Stimulated activated CD8-positive, alpha-beta memory T cell treated with anti-CD3 and anti-CD28 coated beads, Interleukin-12 subunit alpha, Interleukin-12 subunit beta, amount 100 ng/mL, for 4 hours (primary cell): ENCODE data around the gene CTH.
"Not testable (repeated sequence)": the region's sequence is repeated elsewhere in the genome, so short reads cannot be mapped to it uniquely, and the experiment has no call there.

Experiments used
- DNase-seq: peaks from one replicate; pipeline ENCODE4 v3.0.0-alpha.2; 2020; ENCODE audit warnings: low read depth

CTH gene

DNA sequence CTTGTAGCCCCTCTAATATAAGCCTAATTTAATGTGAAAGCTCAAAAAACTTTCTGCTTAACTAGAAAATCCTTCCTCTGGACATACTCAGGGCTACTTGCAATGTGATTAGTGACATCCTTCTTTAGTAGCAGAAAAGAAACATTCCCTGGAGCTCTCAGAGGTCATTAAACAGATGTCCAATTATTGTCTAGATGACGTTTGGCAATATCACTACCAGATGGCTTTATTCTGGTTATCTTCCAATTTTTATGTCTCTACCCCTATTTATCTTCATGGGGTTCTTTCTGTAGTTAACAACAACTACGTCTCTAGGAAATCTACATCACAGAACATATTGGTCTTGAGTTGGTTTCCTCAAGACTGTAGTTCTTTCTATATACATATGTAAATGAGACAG lies 44.2 kb downstream of the CTH start:
- no peak for DNase-seq

DNA sequence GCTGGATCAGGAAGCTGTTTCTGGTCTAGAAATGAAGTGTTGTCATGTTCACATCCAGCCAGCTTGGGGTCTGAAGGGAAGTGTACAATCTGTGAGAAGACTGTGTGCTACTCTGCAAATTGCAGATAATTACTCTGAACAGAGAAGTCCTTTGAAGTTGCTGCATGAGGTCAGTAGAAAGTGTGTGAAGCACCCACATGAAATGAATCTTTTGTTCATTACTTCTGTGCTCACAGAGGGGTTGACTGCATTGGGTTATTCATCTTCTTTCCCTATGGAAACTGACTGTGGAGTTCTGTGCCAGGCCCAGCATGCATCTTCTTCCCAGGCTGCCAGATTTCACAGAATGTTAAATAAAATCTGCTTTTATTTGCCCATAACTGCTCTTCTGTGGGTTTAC lies 47.1 kb downstream of the CTH start:
- no peak for DNase-seq

DNA sequence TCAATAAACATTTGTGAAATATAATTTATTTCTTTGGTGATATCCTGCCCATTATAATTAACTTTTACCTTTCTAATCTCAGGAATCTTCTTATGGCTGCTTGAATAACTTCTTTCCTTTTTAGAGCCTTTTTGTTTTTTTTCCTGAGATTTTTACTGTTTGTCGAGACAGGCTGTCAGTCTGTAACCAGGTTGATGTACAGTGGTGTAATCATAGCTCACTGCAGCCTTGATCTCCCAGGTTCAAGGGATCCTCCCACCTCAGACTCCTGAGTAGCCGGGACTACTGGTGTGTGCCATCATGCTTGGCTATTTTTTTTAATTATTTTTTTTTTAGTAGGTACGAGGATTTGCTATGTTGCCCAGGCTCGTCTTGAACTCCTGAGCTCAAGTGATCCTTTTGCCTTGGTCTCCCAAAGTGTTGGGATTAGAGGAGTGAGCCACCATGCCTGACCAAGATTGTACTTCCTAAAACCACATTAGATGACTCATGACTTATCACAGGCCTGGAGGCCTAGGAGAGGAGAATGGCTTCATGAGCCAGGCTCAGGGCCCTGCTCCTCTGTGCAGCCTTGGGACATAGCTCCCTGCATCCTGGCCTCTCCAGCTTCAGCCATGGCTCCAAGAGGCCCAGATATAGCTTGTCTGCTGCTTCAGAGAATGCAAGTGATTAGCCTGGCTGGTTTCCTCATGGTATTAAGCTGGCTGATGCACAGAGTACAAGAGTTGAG lies 48.6 kb downstream of the CTH start:
- DNase-seq, result no peak

DNA sequence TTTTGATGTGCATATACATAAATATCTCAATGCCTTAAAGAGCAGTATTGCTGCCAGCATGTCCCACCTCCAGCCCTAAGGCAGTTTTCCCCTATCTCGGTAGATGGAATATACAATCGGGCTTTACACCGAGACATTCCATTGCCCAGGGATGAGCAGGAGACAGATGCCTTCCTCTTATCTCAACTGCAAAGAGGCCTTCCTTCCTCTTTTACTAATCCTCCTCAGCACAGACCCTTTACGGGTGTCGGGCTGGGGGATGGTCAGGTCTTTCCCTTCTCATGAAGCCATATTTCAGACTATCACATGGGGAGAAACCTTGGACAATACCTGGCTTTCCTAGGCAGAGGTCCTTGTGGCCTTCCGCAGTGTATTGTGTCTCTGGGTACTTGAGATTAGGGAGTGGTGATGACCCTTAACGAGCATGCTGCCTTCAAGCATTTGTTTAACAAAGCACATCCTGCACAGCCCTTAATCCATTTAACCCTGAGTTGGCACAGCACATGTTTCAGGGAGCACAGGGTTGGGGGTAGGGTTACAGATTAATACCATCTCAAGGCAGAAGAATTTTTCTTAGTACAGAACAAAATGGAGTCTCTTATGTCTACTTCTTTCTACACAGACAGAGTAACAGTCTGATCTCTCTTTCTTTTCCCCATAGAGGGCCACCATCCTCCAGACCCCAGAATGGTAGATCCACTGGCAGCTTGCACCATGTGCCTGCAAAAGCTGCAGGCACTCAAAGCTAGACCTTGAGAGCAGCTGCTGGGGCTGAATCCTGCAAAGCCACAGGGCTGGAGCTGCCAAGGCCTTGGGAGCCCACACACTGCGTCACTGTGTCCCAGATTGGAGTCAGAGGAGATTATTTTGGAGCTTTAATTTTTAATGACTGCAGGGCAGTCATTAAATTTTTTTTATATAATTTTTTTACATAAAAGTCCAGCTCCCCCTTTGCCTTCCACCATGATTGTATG lies 50.0 kb downstream of the CTH start:
- not testable (repeated sequence) for DNase-seq

DNA sequence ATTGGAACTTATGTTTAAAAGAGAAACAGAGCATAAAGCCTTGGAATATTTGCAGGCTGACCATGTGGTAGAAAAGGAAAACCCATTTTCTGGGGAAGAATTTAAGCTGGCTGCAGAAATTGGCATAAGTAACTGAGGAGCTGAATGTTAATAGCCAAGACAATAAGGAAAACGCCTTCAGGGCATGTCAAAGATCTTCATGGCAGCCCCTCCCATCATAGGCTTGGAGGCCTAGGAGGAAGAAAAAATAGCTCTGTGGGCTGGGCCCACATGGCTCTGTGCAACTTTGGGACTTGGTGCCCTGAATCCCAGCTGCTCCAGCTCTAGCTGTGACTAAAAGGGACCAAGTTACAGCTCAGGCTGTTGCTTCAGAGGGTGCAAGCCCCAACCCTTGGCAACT lies 51.5 kb downstream of the CTH start:
- no peak for DNase-seq

DNA sequence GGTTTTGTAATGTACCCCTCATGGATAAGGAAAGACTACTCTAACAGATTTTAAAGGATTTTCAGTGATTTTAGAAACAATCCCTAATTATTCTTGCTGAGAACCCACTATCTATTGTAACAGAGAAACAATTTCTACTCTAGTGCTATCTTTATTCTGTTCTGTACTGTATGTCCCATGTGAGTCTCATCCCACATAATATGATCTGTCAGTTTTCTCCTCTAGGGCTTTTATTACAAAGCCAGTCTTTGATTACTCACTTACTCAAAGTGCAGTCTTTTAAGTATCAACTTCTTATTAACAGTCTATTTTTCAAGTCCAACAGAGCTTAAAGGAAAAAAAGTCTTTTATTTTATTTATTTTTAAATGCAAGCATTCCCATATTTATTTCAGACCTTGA lies 54.8 kb downstream of the CTH start:
- DNase-seq, result no peak

DNA sequence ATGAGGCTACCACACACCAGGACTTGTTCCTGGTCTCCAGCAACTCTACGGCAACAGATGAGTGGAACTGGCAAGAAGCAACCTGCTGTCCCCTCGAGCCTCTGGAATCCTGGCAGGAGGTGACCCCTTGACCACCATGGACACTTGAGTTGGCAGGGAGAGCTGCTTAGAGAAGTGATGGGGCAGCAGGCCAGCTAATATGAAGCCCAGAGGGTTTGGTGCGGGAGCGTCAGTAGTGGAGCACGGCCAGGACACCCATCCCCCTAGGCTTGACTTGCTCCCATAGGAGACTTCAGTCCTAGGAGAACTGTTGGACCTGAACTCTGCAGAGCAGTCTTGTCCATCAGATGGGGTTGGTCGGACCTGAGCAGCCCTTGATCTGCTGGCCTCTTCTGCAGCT lies 56.5 kb downstream of the CTH start:
- DNase-seq, result no peak

DNA sequence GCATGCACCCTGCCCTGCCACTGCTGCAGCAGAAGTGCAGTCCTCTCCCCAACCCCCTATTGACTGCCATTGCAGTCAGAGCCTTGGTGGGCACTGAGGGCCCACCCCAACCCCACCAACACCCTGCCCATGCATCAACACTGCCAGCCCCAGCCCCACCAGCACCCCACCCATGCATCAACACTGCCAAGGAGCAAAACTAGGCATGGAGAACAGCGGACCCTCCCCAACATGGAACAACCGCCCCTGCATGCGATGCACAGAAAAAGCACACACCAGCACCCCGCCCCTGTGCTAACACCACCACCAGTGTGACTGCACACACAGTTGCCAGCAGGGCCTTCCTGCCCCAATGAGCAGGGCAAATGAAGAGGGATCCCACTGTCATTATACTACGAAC lies 57.1 kb downstream of the CTH start:
- DNase-seq, result no peak

DNA sequence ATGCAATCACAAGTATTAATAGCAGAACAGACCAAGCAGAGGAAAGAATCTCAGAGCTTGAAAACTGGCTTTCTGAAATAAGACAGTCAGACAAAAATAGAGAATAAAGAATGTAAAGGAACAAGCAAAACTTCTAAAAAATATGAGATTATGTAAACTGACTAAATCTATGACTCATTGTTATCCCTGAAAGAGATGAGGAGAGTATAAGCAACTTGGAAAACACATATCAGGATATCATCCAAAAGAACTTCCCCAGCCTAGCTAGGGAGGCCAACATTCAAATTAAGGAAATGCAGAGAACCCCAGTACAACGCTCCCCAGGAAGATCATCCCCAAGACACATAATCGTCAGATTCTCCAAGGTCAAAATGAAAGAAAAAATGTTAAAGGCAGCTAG lies 58.1 kb downstream of the CTH start:
- not testable (repeated sequence) for DNase-seq

DNA sequence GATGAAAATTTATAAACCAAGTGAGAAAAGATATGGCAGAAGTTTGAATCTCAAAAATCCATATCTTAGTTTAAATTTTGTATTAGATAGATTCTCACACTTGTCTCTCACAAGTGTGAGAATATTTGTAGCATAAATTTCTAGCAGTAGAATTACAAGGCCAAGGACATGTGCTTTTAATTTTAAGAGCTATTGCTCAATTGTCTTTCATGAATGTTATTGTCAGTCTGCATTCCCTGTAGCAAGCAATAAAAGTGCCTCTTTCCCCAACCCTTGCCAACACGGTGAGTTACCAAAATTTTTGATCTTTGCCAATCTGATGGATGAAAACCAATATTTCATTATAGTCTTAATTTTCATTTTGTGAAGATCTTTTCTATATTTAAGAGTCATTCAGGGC lies 64.0 kb downstream of the CTH start:
- no peak for DNase-seq

DNA sequence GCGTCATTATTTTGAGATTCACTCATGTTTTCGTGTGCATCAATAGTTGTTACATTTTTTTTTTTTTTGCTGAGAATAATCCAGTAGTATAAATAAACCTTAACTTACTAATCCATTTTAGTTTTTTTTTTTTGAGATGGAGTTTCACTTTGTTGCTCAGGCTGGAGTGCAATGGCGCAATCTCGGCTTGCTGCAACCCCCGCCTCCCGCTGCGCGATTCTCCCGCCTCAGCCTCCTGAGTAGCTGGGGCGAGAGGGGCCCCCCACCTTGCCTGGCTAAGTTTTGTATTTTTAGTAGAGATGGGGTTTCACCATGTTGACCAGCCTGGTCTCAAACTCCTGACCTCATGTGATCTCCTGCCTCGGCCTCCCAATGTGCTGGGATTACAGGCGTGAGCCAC lies 66.0 kb downstream of the CTH start:
- no peak for DNase-seq

DNA sequence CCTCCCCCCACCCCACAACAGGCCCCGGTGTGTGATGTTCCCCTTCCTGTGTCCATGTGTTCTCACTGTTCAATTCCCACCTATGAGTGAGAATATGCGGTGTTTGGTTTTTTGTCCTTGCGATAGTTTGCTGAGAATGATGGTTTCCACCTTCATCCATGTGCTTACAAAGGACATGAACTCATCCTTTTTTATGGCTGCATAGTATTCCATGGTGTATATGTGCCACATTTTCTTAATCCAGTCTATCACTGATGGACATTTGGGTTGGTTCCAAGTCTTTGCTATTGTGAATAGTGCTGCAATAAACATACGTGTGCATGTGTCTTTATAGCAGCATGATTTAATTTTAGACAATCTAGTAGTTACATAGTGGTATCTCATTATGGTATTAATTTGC lies 66.8 kb downstream of the CTH start:
- DNase-seq, result not testable (repeated sequence)

DNA sequence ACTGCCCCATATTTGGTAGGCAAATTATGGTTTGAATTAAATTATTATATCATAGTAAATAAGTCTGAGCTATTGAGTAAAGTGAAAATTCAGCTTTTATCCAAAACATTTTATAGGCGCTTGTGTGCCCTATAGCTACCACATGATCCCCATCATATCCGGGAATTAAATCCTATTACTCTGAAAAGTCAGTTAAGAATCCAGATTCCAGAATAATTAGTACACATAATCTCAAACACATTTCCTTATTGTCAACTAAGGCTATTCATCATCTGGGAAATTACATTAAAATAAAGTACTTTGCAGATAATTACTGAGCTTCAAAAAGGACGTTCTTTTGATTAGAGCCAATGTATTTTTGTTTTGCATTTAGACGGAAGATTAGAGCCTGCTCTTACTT lies 72.3 kb downstream of the CTH start:
- no peak for DNase-seq

DNA sequence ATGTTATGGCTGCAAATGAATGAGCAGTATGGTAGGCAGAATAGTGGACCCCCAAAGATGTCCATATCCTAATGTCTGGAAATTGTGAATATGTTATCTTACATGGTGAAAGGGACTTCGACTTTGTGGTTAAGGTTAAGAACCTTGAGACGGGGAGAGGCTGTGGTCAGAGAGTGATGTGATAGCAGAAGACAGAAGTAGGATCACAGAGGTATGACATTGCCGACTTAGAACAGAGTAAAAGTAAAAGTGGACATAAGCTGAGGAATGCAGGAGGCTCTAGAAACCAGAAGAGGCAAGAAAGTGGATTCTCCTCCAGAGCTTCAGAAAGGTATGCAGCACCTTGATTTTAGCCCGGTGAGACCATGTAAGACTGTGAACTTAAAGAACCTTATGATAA lies 74.6 kb downstream of the CTH start:
- DNase-seq, result no peak

DNA sequence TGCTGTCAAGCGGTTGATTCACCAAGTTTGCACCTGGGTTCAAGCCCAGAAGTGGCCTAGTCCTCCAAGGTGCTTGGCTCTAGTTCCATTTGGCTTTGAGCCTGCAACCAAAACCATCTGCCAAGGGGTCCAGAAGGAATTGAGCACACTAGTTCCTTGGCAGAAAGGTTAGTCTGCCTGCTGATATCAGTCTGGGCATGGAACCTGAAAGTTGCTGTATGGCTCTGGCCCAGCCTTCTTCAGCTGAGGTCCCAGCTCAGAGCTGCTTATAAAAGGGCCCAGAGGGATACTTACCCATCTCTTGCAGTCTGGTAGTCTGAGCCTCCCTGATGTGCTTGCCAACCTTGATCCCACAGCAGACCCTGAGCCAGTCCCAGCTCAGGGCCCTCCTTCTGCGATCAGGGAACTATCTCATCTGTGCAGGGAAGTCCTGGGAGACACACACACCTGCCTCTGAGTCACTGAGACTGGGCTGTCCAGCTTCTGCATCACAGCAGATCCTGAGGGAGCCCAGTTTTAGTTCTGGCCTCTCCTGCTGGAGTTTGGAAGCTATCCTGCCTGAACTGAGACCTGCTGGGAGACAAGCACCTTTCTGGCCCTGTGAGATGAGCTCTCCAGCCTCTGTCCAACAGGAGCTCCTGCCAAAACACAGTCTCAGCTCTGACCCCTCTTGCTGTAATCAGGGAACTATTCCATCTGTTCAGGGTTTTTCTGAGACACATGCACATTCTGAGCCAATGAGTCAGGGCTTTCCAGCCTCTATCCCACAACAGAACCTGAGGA lies 75.8 kb downstream of the CTH start:
- DNase-seq, result no peak

DNA sequence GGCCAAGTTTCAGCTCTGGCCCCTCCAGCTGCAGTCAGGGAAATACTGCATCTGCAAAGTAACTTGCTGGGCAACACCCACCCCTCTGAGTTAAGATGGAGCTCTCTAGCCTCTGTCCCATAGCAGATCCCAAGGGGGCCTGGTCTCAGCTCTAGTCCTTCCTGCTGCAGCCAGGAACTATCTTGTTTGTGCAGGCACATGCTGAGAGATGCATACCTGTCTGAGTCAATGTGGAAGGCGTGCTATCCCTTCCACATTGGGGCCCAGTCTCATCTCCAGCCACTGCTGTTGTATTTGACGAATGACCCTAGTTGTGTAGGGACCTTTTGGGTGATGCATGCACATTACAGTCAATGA lies 76.4 kb downstream of the CTH start:
- DNase-seq, result no peak

DNA sequence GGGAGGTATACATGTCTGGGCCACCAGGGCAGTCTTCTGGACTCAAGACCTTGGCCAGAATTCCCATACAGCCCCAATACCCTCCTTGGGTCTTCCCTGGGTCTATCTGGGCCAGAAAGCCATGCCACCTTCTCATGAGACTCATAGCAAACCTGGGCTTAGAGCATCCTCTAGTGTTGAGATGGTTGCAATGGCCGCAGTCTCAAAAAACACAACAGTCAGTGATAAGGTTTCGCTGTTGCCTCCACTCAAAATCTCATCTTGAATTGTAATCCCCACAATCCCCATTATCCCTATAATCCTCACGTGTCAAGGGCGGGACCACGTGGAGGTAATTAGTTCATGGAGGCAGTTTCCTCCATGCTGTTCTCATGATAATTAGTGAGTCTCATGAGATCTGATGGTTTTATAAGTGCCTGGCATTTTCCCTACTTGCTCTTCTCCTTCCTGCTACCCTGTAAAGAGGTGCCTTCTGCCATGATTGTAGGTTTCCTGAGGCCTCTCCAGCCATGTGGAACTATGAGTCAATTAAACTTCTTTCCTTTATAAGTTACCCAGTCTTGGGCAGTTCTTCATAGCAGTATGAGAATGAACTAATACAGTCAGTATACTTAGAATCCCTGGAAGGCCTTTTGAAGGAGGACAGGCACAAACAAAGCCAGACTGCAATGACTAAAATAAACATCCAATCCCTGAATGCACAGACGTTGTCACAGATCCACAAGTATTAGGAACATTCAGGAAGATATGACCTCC lies 77.0 kb downstream of the CTH start:
- no peak for DNase-seq
